GM19099 (cell line): ENCODE results near the gene CPD.

ENCODE experiments used
- POLR2A ChIP-seq: IDR thresholded peaks from 3 replicates; pipeline ENCODE4 v1.6.1; 2011; ENCODE audit warnings: low read depth; ENCODE audit not compliant: insufficient read length; ENCODE audit errors: extremely low read depth

The CPD gene

GRCh38 chr17:30513346-30513745, 134.6 kb downstream of the CPD start:
- no peak for TF ChIP-seq POLR2A

- no peak for TF ChIP-seq POLR2A
These were observed 136.3 kb downstream of the CPD start for GRCh38 chr17:30514895-30515596.

- TF ChIP-seq POLR2A: no peak
These were observed 139.1 kb downstream of the CPD start for GRCh38 chr17:30517786-30518185.

GRCh38 chr17:30519166-30519565, 140.4 kb downstream of the CPD start:
- no peak for TF ChIP-seq POLR2A
